GM12878 (cell line): ENCODE measurements around the gene VPS26B. TPM values are rescaled to one million over a fixed set of nuclear protein-coding genes. Genes with fewer than 3 reads are reported as not detected.

ENCODE experiments used
- ATAC-seq: fragments of 200-7000 bp; cut with Tn5 transposase; 3 replicates; pipeline ENCODE4 v1.9.1; 2020; ENCODE audit warnings: mild to moderate bottlenecking, moderate library complexity
- BruUV-seq: library from RNA; stranded (reverse); fragments of 400-500 nt; replicated peaks from 2 replicates; lab custom pipeline; 2021; lab: Mats Ljungman, UMichigan
- CTCF ChIA-PET: fragments of 300-600 bp; sonication (Branson Sonifier 250); formaldehyde crosslinking; extraction: SDS; loops from one replicate; lab custom pipeline; 2021; ENCODE audit warnings: inconsistent platforms; lab: Yijun Ruan, JAX
- POLR2A ChIA-PET: fragments of 350-600 bp; formaldehyde crosslinking; extraction: SDS; loops from one replicate; lab custom pipeline; 2021; ENCODE audit warnings: inconsistent platforms; lab: Charles Lee
- RAD21 ChIA-PET: fragments of 300-600 bp; sonication (Branson Sonifier 250); formaldehyde crosslinking; loops from one replicate; lab custom pipeline; 2023; ENCODE audit warnings: antibody characterized with exemption; ENCODE audit not compliant: unreplicated experiment; lab: Charles Lee
- SMC1A ChIA-PET: fragments of 300-600 bp; sonication (Branson Sonifier 250); formaldehyde crosslinking; loops from one replicate; lab custom pipeline; 2023; ENCODE audit not compliant: unreplicated experiment, uncharacterized antibody; lab: Charles Lee
- DNase-seq: peaks from one replicate; pipeline ENCODE4 v3.0.0-alpha.2; 2011; ENCODE audit warnings: low read depth, low spot score
- FAIRE-seq: peaks from 3 replicates; lab custom pipeline; 2011; peaks lifted over from hg19 to GRCh38; lab: Jason Lieb, UNC
- H2AFZ ChIP-seq: 2 replicates; pipeline ENCODE4 v1.6.0; 2011; ENCODE audit warnings: low read depth, low read length, control low read depth; ENCODE audit not compliant: control insufficient read depth
- H3K27ac ChIP-seq: 2 replicates; pipeline ENCODE4 v1.5.1; 2011; ENCODE audit warnings: control low read depth; ENCODE audit not compliant: control insufficient read depth, insufficient read depth
- H3K27me3 ChIP-seq, 2 experiments: replicated peaks in 1 of 2; 2 replicates each; pipeline versions ENCODE4 v1.6.0 to v1.6.1; 2011; ENCODE audit warnings: low read length in 1 of 2; ENCODE audit not compliant: control insufficient read depth in 2 of 2, insufficient read depth in 2 of 2
- H3K36me3 ChIP-seq, 2 experiments: 2 replicates each; pipeline ENCODE4 v1.5.1; 2011; ENCODE audit warnings: low read length in 1 of 2; ENCODE audit not compliant: control insufficient read depth in 2 of 2, insufficient read depth in 2 of 2
- H3K4me1 ChIP-seq: 2 replicates; pipeline ENCODE4 v1.6.1; 2011; ENCODE audit warnings: mild to moderate bottlenecking, low read length, moderate library complexity, mixed read lengths; ENCODE audit not compliant: control insufficient read depth, insufficient read depth
- H3K4me2 ChIP-seq: 2 replicates; pipeline ENCODE4 v1.6.0; 2011; ENCODE audit warnings: control low read depth; ENCODE audit not compliant: control insufficient read depth, insufficient read depth
- H3K4me3 ChIP-seq: fragments of 200-600 bp; sonication (generic); 2 replicates; pipeline ENCODE4 v1.5.1; 2016
- H3K79me2 ChIP-seq: 2 replicates; pipeline ENCODE4 v1.6.0; 2011; ENCODE audit warnings: low read length; ENCODE audit not compliant: control insufficient read depth, insufficient read depth
- H3K9ac ChIP-seq: 2 replicates; pipeline ENCODE4 v1.8.0; 2011; ENCODE audit warnings: low read length, control low read depth, mixed read lengths; ENCODE audit not compliant: control insufficient read depth, insufficient read depth
- H3K9me3 ChIP-seq: replicated peaks from 3 replicates; pipeline ENCODE4 v1.5.1; 2011; ENCODE audit warnings: mild to moderate bottlenecking, low read length; ENCODE audit not compliant: control insufficient read depth, insufficient read depth
- H4K20me1 ChIP-seq: 2 replicates; pipeline ENCODE4 v1.6.0; 2011; ENCODE audit not compliant: control insufficient read depth, insufficient read depth
- CBFB ChIP-seq: IDR thresholded peaks from 2 replicates; pipeline ENCODE4 v1.6.1; 2016; ENCODE audit warnings: antibody characterized with exemption, low read depth
- RELB ChIP-seq: fragments of 450-650 bp; IDR thresholded peaks from 2 replicates; pipeline ENCODE4 v1.6.1; 2017; ENCODE audit warnings: low read depth, mild to moderate bottlenecking, moderate library complexity
- ZNF592 ChIP-seq: fragments of 450-650 bp; IDR thresholded peaks from 2 replicates; pipeline ENCODE4 v1.6.1; 2017; ENCODE audit warnings: mild to moderate bottlenecking, moderate library complexity
- ZNF622 ChIP-seq: fragments of 450-650 bp; IDR thresholded peaks from 2 replicates; pipeline ENCODE4 v1.6.1; 2017; ENCODE audit warnings: mild to moderate bottlenecking, inconsistent platforms
- WGBS: methylation state at CpG from one replicate; pipeline ENCODE4 v1.1.6; 2016; ENCODE audit warnings: low lambda C conversion rate; ENCODE audit not compliant: insufficient replicate concordance, insufficient coverage; ENCODE audit errors: missing lambda C conversion rate; 5-methylcytosine and 5-hydroxymethylcytosine counted together
- in situ Hi-C: fragments of 300-500 bp; cut with MboI; formaldehyde crosslinking; loops from 9 replicates; pipeline ENCODE4 v1.14.3; 2018; ENCODE audit warnings: mixed read lengths
- intact Hi-C: fragments of 100-400 bp; cut with micrococcal nuclease; formaldehyde crosslinking; loops from one replicate; pipeline ENCODE4 v1.14.2; 2022; ENCODE audit not compliant: unreplicated experiment
- polyA plus RNA-seq, 11 experiments: library from polyadenylated mRNA; depleted of rRNA in 4 of 11; unstranded in 6 of 11; stranded (reverse) in 5 of 11; fragments of >200 nt; fragmentation: Nextera tagmentation in 4 of 11; fragmentation: Illumina TruSeq in 1 of 11; extraction: Ambion mirVana in 4 of 11; extraction: Trizol in 1 of 11; gene quantifications; 1 replicate in 1 of 11; 2 replicates in 10 of 11; pipeline versions ENCODE4 v1.2.1 to v1.2.3, GENCODE V29; 2011 to 2016; ENCODE audit warnings: inconsistent platforms in 2 of 11, missing spikeins in 2 of 11, low read depth in 1 of 11
- total RNA-seq, 4 experiments: library from RNA; depleted of rRNA in 3 of 4; stranded (reverse); fragments of >200 nt in 3 of 4; fragmentation: Illumina TruSeq in 1 of 4; extraction: Trizol in 1 of 4; gene quantifications; 2 replicates each; pipeline versions ENCODE4 v1.2.1 to v1.2.3, GENCODE V29; 2013 to 2021

VPS26B gene
- total and polyA plus RNA-seq, 10 of the 15 experiments (the other 5 are each of a cell fraction or from before 2014, with no cell fraction given) = 1.6 to 26.9 (median 13.3) TPM

- TF ChIP-seq ZNF592 (no peak), RELB (no peak), ZNF622 (no peak)
Measured at GRCh38 chr11:134236834-134237556, 12.5 kb downstream of the VPS26B start (continued).

GRCh38 chr11:134237557-134237922 is 13.1 kb downstream of the VPS26B start:
- ChIA-PET RAD21 (no interaction called here), POLR2A (no interaction called here), SMC1A (no interaction called here), CTCF (interaction anchor here (0.7 kb wide), 1 partner anchor 190 kb away, joined by 3 read pairs; no protein-coding TSS in a partner anchor)
- H3K9me3 ChIP-seq = no peaks in the 10 kb centered on the region
- WGBS = 82% methylated on average over 11 of the region's 11 CpGs
- in situ Hi-C loops = no loop called here
- no peak overlapping the region for H3K4me3 ChIP-seq
- BruUV-seq = no TSS peak
- no peak overlapping the region for H3K27ac ChIP-seq
- no peak overlapping the region for H3K4me2 ChIP-seq
- no peaks in the 10 kb centered on the region for H4K20me1 ChIP-seq
- TF ChIP-seq CBFB = no peak
- no peak for FAIRE-seq
- H2AFZ ChIP-seq = no peak overlapping the region
- no peak for DNase-seq
- H3K4me1 ChIP-seq = no peaks in the 10 kb centered on the region
- H3K79me2 ChIP-seq = no peaks in the 10 kb centered on the region
- no peak for ATAC-seq
- peaks cover 0 to 6% of the 10 kb centered on the region in 2 experiments; a peak in 3 of 4 replicates for H3K36me3 ChIP-seq
- no peak overlapping the region for H3K9ac ChIP-seq
- H3K27me3 ChIP-seq = no peaks in the 10 kb centered on the region
- intact Hi-C loops = no loop called here
